Activated naive CD4-positive, alpha-beta T cell treated with anti-CD3 and anti-CD28 coated beads, Interleukin-2, amount 10 ng/mL, durations not matched to agents 7 days and 5 days (primary cell): ENCODE data around the gene C1orf116.
A peak's percentile ranks its signal among the peaks of the same experiment; 100 is the strongest.

Experiments
- CTCF ChIA-PET: fragments of 350-600 bp; sonication (Branson Sonifier 250); formaldehyde crosslinking; loops from one replicate; lab custom pipeline; 2021; ENCODE audit warnings: antibody characterized with exemption; lab: Charles Lee
- DNase-seq: peaks from one replicate; pipeline ENCODE4 v3.0.0-alpha.2; 2020
- H3K27ac Mint-ChIP-seq: one replicate; pipeline ENCODE4 v1.8.0; 2021; ENCODE audit warnings: mild to moderate bottlenecking, moderate library complexity, mixed read lengths
- H3K27me3 Mint-ChIP-seq: one replicate; pipeline ENCODE4 v1.8.0; 2021; ENCODE audit warnings: mild to moderate bottlenecking, mixed read lengths
- H3K36me3 Mint-ChIP-seq: one replicate; pipeline ENCODE4 v1.8.0; 2021; ENCODE audit warnings: mixed read lengths
- H3K4me1 Mint-ChIP-seq: one replicate; pipeline ENCODE4 v1.8.0; 2021; ENCODE audit warnings: mixed read lengths
- H3K4me3 Mint-ChIP-seq: one replicate; pipeline ENCODE4 v1.8.0; 2021; ENCODE audit warnings: mild to moderate bottlenecking, moderate library complexity, mixed read lengths
- H3K9me3 Mint-ChIP-seq: one replicate; pipeline ENCODE4 v1.8.0; 2021; ENCODE audit warnings: mixed read lengths

C1orf116 gene

GRCh38 chr1:207017615-207018559 is 14.7 kb downstream of the C1orf116 start:
- no peaks in the 10 kb centered on the region for H3K36me3 Mint-ChIP-seq
- no peak overlapping the region for H3K27ac Mint-ChIP-seq
- no peak overlapping the region for H3K4me3 Mint-ChIP-seq
- no peak for DNase-seq
- peaks cover 64% of the 10 kb centered on the region for H3K27me3 Mint-ChIP-seq
- H3K4me1 Mint-ChIP-seq = no peaks in the 10 kb centered on the region
- no peaks in the 10 kb centered on the region for H3K9me3 Mint-ChIP-seq
- CTCF ChIA-PET = interaction anchor here (1.4 kb wide), 1 partner anchor 12 kb away, joined by 8 read pairs; no protein-coding TSS in a partner anchor

- H3K9me3 Mint-ChIP-seq = no peaks in the 10 kb centered on the region
- no peak overlapping the region for H3K27ac Mint-ChIP-seq
- CTCF ChIA-PET = interaction anchor here (1.0 to 3.5 kb wide), 2 partner anchors 11 to 484 kb away, joined by 5 to 22 read pairs; no protein-coding TSS in a partner anchor
- H3K27me3 Mint-ChIP-seq = peaks cover 58% of the 10 kb centered on the region
- H3K36me3 Mint-ChIP-seq = no peaks in the 10 kb centered on the region
- H3K4me3 Mint-ChIP-seq = no peak overlapping the region
- no peaks in the 10 kb centered on the region for H3K4me1 Mint-ChIP-seq
- DNase-seq = no peak
Observed at GRCh38 chr1:207015791-207016190, 16.8 kb downstream of the C1orf116 start.

- CTCF ChIA-PET = interaction anchor here (0.7 to 3.5 kb wide), 4 partner anchors 10 to 485 kb away, joined by 3 to 22 read pairs (median 4); no protein-coding TSS in a partner anchor
- DNase-seq = no peak
- H3K27me3 Mint-ChIP-seq = peaks cover 64% of the 10 kb centered on the region
- H3K9me3 Mint-ChIP-seq = no peaks in the 10 kb centered on the region
- no peak overlapping the region for H3K27ac Mint-ChIP-seq
- H3K36me3 Mint-ChIP-seq = no peaks in the 10 kb centered on the region
- H3K4me3 Mint-ChIP-seq = no peak overlapping the region
- H3K4me1 Mint-ChIP-seq = no peaks in the 10 kb centered on the region
Observed at GRCh38 chr1:207014728-207015127, 17.8 kb downstream of the C1orf116 start.

- no peak overlapping the region for H3K4me3 Mint-ChIP-seq
- no peak for DNase-seq
- CTCF ChIA-PET = interaction anchor here (3.5 kb wide), 1 partner anchor 9 kb away, joined by 22 read pairs; no protein-coding TSS in a partner anchor
- H3K4me1 Mint-ChIP-seq = no peaks in the 10 kb centered on the region
- no peaks in the 10 kb centered on the region for H3K9me3 Mint-ChIP-seq
- H3K36me3 Mint-ChIP-seq = no peaks in the 10 kb centered on the region
- no peak overlapping the region for H3K27ac Mint-ChIP-seq
- H3K27me3 Mint-ChIP-seq = peaks cover 64% of the 10 kb centered on the region
Observed at GRCh38 chr1:207013321-207014085, 19.1 kb downstream of the C1orf116 start.

- Mint-ChIP-seq H3K27me3 (peaks cover 81% of the 10 kb centered on the region), H3K36me3 (no peaks in the 10 kb centered on the region), H3K4me1 (no peaks in the 10 kb centered on the region), H3K9me3 (no peaks in the 10 kb centered on the region), H3K4me3 (no peak overlapping the region), H3K27ac (no peak overlapping the region)
- no peak for DNase-seq
- CTCF ChIA-PET = no interaction called here
Observed at GRCh38 chr1:207010726-207011125, 21.8 kb downstream of the C1orf116 start.

GRCh38 chr1:207009945-207010344 is 22.6 kb downstream of the C1orf116 start:
- peaks cover 80% of the 10 kb centered on the region for H3K27me3 Mint-ChIP-seq
- no peak overlapping the region for H3K27ac Mint-ChIP-seq
- H3K9me3 Mint-ChIP-seq = no peaks in the 10 kb centered on the region
- CTCF ChIA-PET = no interaction called here
- H3K4me1 Mint-ChIP-seq = no peaks in the 10 kb centered on the region
- DNase-seq = no peak
- no peak overlapping the region for H3K4me3 Mint-ChIP-seq
- H3K36me3 Mint-ChIP-seq = no peaks in the 10 kb centered on the region

GRCh38 chr1:207009182-207009850 is 23.2 kb downstream of the C1orf116 start:
- no peaks in the 10 kb centered on the region for H3K36me3 Mint-ChIP-seq

GRCh38 chr1:207007352-207008033 is 25.1 kb downstream of the C1orf116 start:
- no peak overlapping the region for H3K27ac Mint-ChIP-seq
- H3K9me3 Mint-ChIP-seq = no peaks in the 10 kb centered on the region
- H3K27me3 Mint-ChIP-seq = peaks cover 71% of the 10 kb centered on the region
- CTCF ChIA-PET = interaction anchor here (1.1 to 2.0 kb wide), 4 partner anchors 17 to 129 kb away, joined by 3 to 5 read pairs (median 4); no protein-coding TSS in a partner anchor
- H3K4me3 Mint-ChIP-seq = no peak overlapping the region
- H3K36me3 Mint-ChIP-seq = no peaks in the 10 kb centered on the region
- H3K4me1 Mint-ChIP-seq = no peaks in the 10 kb centered on the region
- no peak for DNase-seq

More at GRCh38 chr1:207009182-207009850, 23.2 kb downstream of the C1orf116 start:
- DNase-seq = no peak
- Mint-ChIP-seq H3K4me3 (no peak overlapping the region), H3K9me3 (no peaks in the 10 kb centered on the region), H3K27me3 (peaks cover 80% of the 10 kb centered on the region), H3K27ac (no peak overlapping the region), H3K4me1 (no peaks in the 10 kb centered on the region)
- CTCF ChIA-PET = no interaction called here

GRCh38 chr1:207006914-207007313 is 25.6 kb downstream of the C1orf116 start:
- H3K36me3 Mint-ChIP-seq = no peaks in the 10 kb centered on the region
- no peaks in the 10 kb centered on the region for H3K4me1 Mint-ChIP-seq
- CTCF ChIA-PET = interaction anchor here (1.1 to 2.0 kb wide), 6 partner anchors 9 to 398 kb away, joined by 3 to 5 read pairs (median 4); no protein-coding TSS in a partner anchor
- no peak for DNase-seq
- H3K4me3 Mint-ChIP-seq = no peak overlapping the region
- peaks cover 70% of the 10 kb centered on the region for H3K27me3 Mint-ChIP-seq
- H3K27ac Mint-ChIP-seq = no peak overlapping the region
- H3K9me3 Mint-ChIP-seq = no peaks in the 10 kb centered on the region

- CTCF ChIA-PET = interaction anchor here (0.8 to 3.4 kb wide), 16 partner anchors 8 to 494 kb away, joined by 3 to 22 read pairs (median 4); no protein-coding TSS in a partner anchor
- Mint-ChIP-seq H3K27me3 (peaks cover 73% of the 10 kb centered on the region), H3K27ac (no peak overlapping the region), H3K4me1 (no peaks in the 10 kb centered on the region), H3K36me3 (no peaks in the 10 kb centered on the region), H3K9me3 (no peaks in the 10 kb centered on the region), H3K4me3 (no peak overlapping the region)
- DNase-seq = no peak
Observed at GRCh38 chr1:207006083-207006482, 26.5 kb downstream of the C1orf116 start.

GRCh38 chr1:207004931-207005830 is 27.4 kb downstream of the C1orf116 start:
- H3K27ac Mint-ChIP-seq = no peak overlapping the region
- H3K4me3 Mint-ChIP-seq = no peak overlapping the region
- no peaks in the 10 kb centered on the region for H3K36me3 Mint-ChIP-seq
- DNase-seq = peak; percentile 62
- H3K4me1 Mint-ChIP-seq = no peaks in the 10 kb centered on the region
- no peaks in the 10 kb centered on the region for H3K9me3 Mint-ChIP-seq
- CTCF ChIA-PET = interaction anchor here (0.8 to 3.4 kb wide), 24 partner anchors 9 to 495 kb away, joined by 3 to 22 read pairs (median 4); partner anchors contain the start of gene C1orf116
- H3K27me3 Mint-ChIP-seq = peaks cover 64% of the 10 kb centered on the region

- Mint-ChIP-seq H3K27me3 (peaks cover 45% of the 10 kb centered on the region), H3K4me3 (no peak overlapping the region), H3K27ac (no peak overlapping the region), H3K36me3 (no peaks in the 10 kb centered on the region), H3K9me3 (no peaks in the 10 kb centered on the region), H3K4me1 (no peaks in the 10 kb centered on the region)
- no peak for DNase-seq
- CTCF ChIA-PET = interaction anchor here (1.0 to 3.4 kb wide), 8 partner anchors 11 to 286 kb away, joined by 3 to 22 read pairs (median 4); no protein-coding TSS in a partner anchor
Observed at GRCh38 chr1:207003210-207003609, 29.3 kb downstream of the C1orf116 start.
